Body of pancreas (tissue), 4 donors: ENCODE data around the gene KATNAL1. TPM values are rescaled to one million over a fixed set of nuclear protein-coding genes. Genes with fewer than 3 reads are reported as not detected.
"Not testable (repeated sequence)": the region's sequence is repeated elsewhere in the genome, so short reads cannot be mapped to it uniquely, and the experiment has no call there.

Experiments
- ATAC-seq: fragments of 150-250 bp; one replicate; pipeline ENCODE4 v1.9.1; 2016
- DNase-seq, 4 donors: peaks; one replicate each; pipeline ENCODE4 v3.0.0-alpha.2; 2019
- H3K27ac ChIP-seq, 4 donors: fragments of 200-600 bp; sonication (generic); 1 replicate in 3 of 4; 2 replicates in 1 of 4; pipeline versions ENCODE4 v1.5.1 to v1.6.1; 2016 to 2019; ENCODE audit warnings: mild to moderate bottlenecking in 1 of 4, mixed read lengths in 1 of 4, moderate library complexity in 1 of 4
- H3K27me3 ChIP-seq, 2 donors: fragments of 200-600 bp; sonication (generic); one replicate each; pipeline ENCODE4 v1.6.0; 2016; ENCODE audit warnings: mild to moderate bottlenecking in 1 of 2
- H3K36me3 ChIP-seq, 2 donors: fragments of 200-600 bp; sonication (generic); replicated peaks in 1 of 2; 2 replicates each; pipeline ENCODE4 v1.5.1; 2016; ENCODE audit warnings: low read depth in 2 of 2; ENCODE audit not compliant: insufficient read depth in 1 of 2
- H3K4me1 ChIP-seq: fragments of 200-600 bp; sonication (generic); one replicate; pipeline ENCODE4 v1.6.0; 2016
- H3K4me3 ChIP-seq, 2 donors: fragments of 200-600 bp; sonication (generic); 1 replicate in 1 of 2; 2 replicates in 1 of 2; pipeline ENCODE4 v1.5.1; 2016 to 2019
- H3K9me3 ChIP-seq, 3 donors: fragments of 200-600 bp; sonication (generic); 1 replicate in 2 of 3; 2 replicates in 1 of 3; pipeline ENCODE4 v1.5.1; 2016
- POLR2A ChIP-seq, 3 donors: fragments of 450-650 bp; IDR thresholded peaks; one replicate each; pipeline ENCODE4 v1.6.1; 2016; ENCODE audit warnings: antibody characterized with exemption in 3 of 3, mild to moderate bottlenecking in 2 of 3
- WGBS, 2 donors: methylation state at CpG; one replicate each; pipeline ENCODE4 v1.1.5; 2017; 5-methylcytosine and 5-hydroxymethylcytosine counted together
- intact Hi-C: fragments of 100-400 bp; cut with DNase I; formaldehyde crosslinking; loops from one replicate; pipeline ENCODE4 v1.15.1; 2023
- total RNA-seq, 2 donors: library from RNA; depleted of rRNA; stranded (reverse); fragments of >200 nt; gene quantifications; one replicate each; pipeline ENCODE4 v1.1.0, GENCODE V29; 2016
- TF ChIP-seq, protein P1 (sequence below), 7 experiments: fragments of 450-650 bp in 4 of 7; fragments of 200-600 bp in 3 of 7; sonication (generic) in 3 of 7; IDR thresholded peaks; one replicate each; pipeline ENCODE4 v1.5.1; 2016 to 2019; ENCODE audit warnings: antibody characterized with exemption in 7 of 7

KATNAL1 gene
- total RNA-seq, 2 donors from 2014 or later, result 6.5 to 6.6 TPM

DNA sequence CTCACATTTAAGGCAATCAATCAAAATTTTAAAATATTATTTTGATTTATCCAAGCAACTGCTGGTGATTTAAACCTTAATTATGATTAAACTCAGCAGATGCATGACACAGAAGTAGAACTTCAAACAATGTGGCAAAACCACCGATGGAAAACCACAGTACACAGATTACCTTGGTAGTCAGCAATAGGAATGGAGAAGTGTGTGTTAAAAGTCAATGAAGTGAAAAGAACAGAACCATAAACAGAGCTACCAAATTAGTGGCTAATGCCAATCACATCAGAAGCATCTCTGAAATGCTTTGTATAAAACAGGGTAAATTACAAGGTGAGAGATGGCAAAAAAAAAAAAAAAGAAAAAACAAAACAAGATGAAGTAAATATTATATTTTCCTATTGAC is 31.2 kb downstream of the KATNAL1 start:
- 77 to 93% methylated on average over 1 of the region's 1 CpG for WGBS, 2 donors
- Histone ChIP-seq H3K9me3 (no peaks in the 10 kb centered on the region), H3K4me1 (no peaks in the 10 kb centered on the region), H3K4me3 (no peak overlapping the region), H3K36me3 (no peaks in the 10 kb centered on the region), H3K27me3 (no peaks in the 10 kb centered on the region), H3K27ac (no peak overlapping the region)
- DNase-seq (no peak), ATAC-seq (no peak)
- no peak for TF ChIP-seq POLR2A (IDR thresholded peaks at IDR 0.05)
- TF ChIP-seq, protein P1, sequence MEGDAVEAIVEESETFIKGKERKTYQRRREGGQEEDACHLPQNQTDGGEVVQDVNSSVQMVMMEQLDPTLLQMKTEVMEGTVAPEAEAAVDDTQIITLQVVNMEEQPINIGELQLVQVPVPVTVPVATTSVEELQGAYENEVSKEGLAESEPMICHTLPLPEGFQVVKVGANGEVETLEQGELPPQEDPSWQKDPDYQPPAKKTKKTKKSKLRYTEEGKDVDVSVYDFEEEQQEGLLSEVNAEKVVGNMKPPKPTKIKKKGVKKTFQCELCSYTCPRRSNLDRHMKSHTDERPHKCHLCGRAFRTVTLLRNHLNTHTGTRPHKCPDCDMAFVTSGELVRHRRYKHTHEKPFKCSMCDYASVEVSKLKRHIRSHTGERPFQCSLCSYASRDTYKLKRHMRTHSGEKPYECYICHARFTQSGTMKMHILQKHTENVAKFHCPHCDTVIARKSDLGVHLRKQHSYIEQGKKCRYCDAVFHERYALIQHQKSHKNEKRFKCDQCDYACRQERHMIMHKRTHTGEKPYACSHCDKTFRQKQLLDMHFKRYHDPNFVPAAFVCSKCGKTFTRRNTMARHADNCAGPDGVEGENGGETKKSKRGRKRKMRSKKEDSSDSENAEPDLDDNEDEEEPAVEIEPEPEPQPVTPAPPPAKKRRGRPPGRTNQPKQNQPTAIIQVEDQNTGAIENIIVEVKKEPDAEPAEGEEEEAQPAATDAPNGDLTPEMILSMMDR (IDR thresholded peaks at IDR 0.05), result no peak
- intact Hi-C loops, result no loop called here

- Histone ChIP-seq H3K36me3 (no peaks in the 10 kb centered on the region), H3K27ac (no peak overlapping the region), H3K27me3 (no peaks in the 10 kb centered on the region), H3K4me1 (no peaks in the 10 kb centered on the region), H3K4me3 (no peak overlapping the region), H3K9me3 (no peaks in the 10 kb centered on the region)
- TF ChIP-seq, protein P1 (IDR thresholded peaks at IDR 0.05), result no peak
- TF ChIP-seq POLR2A (IDR thresholded peaks at IDR 0.05), result no peak
- ATAC-seq, result no peak
- DNase-seq, result no peak
- intact Hi-C loops, result no loop called here
Observed at GRCh38 chr13:30274083-30274482, 33.3 kb downstream of the KATNAL1 start.

DNA sequence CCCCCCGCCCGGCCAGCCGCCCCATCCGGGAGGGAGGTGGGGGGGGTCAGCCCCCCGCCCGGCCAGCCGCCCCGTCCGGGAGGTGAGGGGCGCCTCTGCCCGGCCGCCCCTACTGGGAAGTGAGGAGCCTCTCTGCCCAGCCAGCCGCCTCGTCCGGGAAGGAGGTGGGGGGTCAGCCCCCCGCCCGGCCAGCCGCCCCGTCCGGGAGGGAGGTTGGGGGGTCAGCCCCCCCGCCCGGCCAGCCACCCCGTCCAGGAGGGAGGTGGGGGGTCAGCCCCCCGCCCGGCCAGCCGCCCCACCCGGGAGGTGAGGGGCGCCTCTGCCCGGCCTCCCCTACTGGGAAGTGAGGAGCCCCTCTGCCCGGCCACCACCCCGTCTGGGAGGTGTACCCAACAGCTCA is 37.3 kb downstream of the KATNAL1 start:
- intact Hi-C loops, result not testable (repeated sequence)
- no CpG with 5 or more reads among the region's 31 CpGs for WGBS, 2 donors

DNA sequence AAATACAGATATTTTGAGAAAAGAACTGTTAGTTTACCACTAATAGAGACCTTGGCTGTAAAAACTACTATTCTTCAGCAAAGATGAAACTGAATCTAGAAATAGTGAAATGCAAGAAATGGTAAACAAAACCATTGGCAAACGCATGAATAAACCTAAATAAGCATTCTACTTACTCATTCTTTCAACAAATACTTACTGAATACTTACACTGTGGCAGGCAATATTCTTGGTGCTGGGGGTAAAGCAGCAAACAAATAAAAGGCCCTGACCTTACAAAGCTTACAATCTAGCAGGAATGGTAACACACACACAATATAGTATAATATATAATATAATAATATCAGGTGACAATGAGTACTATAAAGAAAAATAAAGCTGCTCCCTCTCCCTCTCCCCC is 38.7 kb downstream of the KATNAL1 start:
- TF ChIP-seq POLR2A (IDR thresholded peaks at IDR 0.05), result no peak
- TF ChIP-seq, protein P1 (IDR thresholded peaks at IDR 0.05), result no peak
- WGBS, 2 donors, result 52 to 53% methylated on average over 1 of the region's 1 CpG

More for the DNA sequence above, 37.3 kb downstream of the KATNAL1 start:
- H3K4me1 ChIP-seq, H3K27me3 ChIP-seq, DNase-seq, H3K4me3 ChIP-seq, H3K36me3 ChIP-seq, H3K9me3 ChIP-seq, H3K27ac ChIP-seq, ATAC-seq: not testable (repeated sequence)

GRCh38 chr13:30266756-30267155 is 40.6 kb downstream of the KATNAL1 start:
- no peak for TF ChIP-seq POLR2A (IDR thresholded peaks at IDR 0.05)
- TF ChIP-seq, protein P1 (IDR thresholded peaks at IDR 0.05), result no peak
- Histone ChIP-seq H3K9me3 (no peaks in the 10 kb centered on the region), H3K4me3 (no peak overlapping the region), H3K27ac (no peak overlapping the region), H3K36me3 (no peaks in the 10 kb centered on the region), H3K4me1 (no peaks in the 10 kb centered on the region), H3K27me3 (no peaks in the 10 kb centered on the region)
- DNase-seq (no peak), ATAC-seq (no peak)
- 82 to 90% methylated on average over 2 of the region's 2 CpGs for WGBS, 2 donors
- intact Hi-C loops, result no loop called here

More for the DNA sequence above, 38.7 kb downstream of the KATNAL1 start:
- Histone ChIP-seq H3K4me1 (no peaks in the 10 kb centered on the region), H3K27ac (no peak overlapping the region), H3K36me3 (no peaks in the 10 kb centered on the region), H3K4me3 (no peak overlapping the region), H3K27me3 (no peaks in the 10 kb centered on the region), H3K9me3 (no peaks in the 10 kb centered on the region)
- intact Hi-C loops, result no loop called here
- ATAC-seq, result no peak
- no peak for DNase-seq

DNA sequence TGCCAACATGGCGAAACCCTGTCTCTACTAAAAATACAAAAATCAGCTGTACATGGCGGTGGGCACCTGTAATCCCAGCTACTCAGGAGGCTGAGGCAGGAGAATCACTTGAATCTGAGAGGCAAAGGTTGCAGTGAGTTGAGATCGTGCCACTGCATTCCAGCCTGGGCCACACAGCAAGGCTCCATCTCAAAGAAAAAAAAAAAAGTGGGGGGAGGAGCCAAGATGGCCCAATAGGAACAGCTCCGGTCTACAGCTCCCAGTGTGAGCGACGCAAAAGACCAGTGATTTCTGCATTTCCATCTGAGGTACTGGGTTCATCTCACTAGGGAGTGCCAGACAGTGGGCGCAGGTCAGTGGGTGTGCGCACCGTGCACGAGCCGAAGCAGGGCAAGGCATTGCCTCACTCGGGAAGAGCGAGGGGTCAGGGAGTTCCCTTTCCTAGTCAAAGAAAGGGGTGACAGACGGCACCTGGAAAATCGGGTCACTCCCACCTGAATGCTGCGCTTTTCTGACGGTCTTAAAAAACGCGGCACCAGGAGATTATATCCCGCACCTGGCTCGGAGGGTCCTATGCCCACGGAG is 48.1 kb downstream of the KATNAL1 start:
- H3K27me3 ChIP-seq, H3K27ac ChIP-seq, ATAC-seq, H3K4me1 ChIP-seq, DNase-seq, H3K9me3 ChIP-seq, H3K36me3 ChIP-seq, H3K4me3 ChIP-seq, intact Hi-C loops: not testable (repeated sequence)
- WGBS, 2 donors, result 94 to 99% methylated on average over 18 to 22 of the region's 22 CpGs
